HepG2 (cell line): ENCODE results near the gene ZMYND10. TPM values are rescaled to one million over a fixed set of nuclear protein-coding genes. Genes with fewer than 3 reads are reported as not detected.
A peak's percentile ranks its signal among the peaks of the same experiment; 100 is the strongest.

ENCODE experiments used
- AFF4 ChIP-seq: sonication (generic); formaldehyde crosslinking; IDR thresholded peaks from 2 replicates; pipeline ENCODE4 v1.4.0; 2020; ENCODE audit warnings: missing genetic modification reagents
- FIP1L1 ChIP-seq: fragments of 200-400 bp; formaldehyde crosslinking; IDR thresholded peaks from 2 replicates; pipeline ENCODE4 v1.6.1; 2018; ENCODE audit warnings: low read depth, mild to moderate bottlenecking, low read length, moderate library complexity, borderline replicate concordance; ENCODE audit not compliant: insufficient read depth
- HDAC1 ChIP-seq: sonication (generic); formaldehyde crosslinking; IDR thresholded peaks from 2 replicates; pipeline ENCODE4 v1.5.1; 2020; ENCODE audit warnings: mild to moderate bottlenecking, missing genetic modification reagents
- KLF6 ChIP-seq: IDR thresholded peaks from 2 replicates; pipeline ENCODE4 v1.8.0; 2016; ENCODE audit warnings: missing biosample characterization, missing genetic modification reagents
- MBNL3 ChIP-seq: fragments of 250-450 bp; sonication (Bioruptor Pico); conservative IDR thresholded peaks from 2 replicates; pipeline ENCODE4 v1.8.0; 2022; ENCODE audit warnings: mild to moderate bottlenecking, inconsistent platforms
- MLX ChIP-seq: IDR thresholded peaks from 2 replicates; pipeline ENCODE4 v1.6.1; 2016
- SETDB1 ChIP-seq: sonication (generic); formaldehyde crosslinking; IDR thresholded peaks from 2 replicates; pipeline ENCODE4 v1.5.1; 2020; ENCODE audit warnings: missing genetic modification reagents, mild to moderate bottlenecking, borderline replicate concordance
- SIX4 ChIP-seq: sonication (generic); formaldehyde crosslinking; IDR thresholded peaks from 2 replicates; pipeline ENCODE4 v1.4.0; 2020; ENCODE audit warnings: missing genetic modification reagents
- SNAPC2 ChIP-seq: sonication (generic); formaldehyde crosslinking; IDR thresholded peaks from 2 replicates; pipeline ENCODE4 v1.8.1; 2022; ENCODE audit warnings: mild to moderate bottlenecking, missing genetic modification reagents
- ZBED4 ChIP-seq: sonication (generic); formaldehyde crosslinking; IDR thresholded peaks from 2 replicates; pipeline ENCODE4 v1.4.0; 2020; ENCODE audit warnings: missing genetic modification reagents, borderline replicate concordance
- ZNF317 ChIP-seq: sonication (generic); formaldehyde crosslinking; IDR thresholded peaks from 2 replicates; pipeline ENCODE4 v1.5.0; 2020; ENCODE audit warnings: mild to moderate bottlenecking, missing genetic modification reagents
- ZNF367 ChIP-seq: sonication (generic); formaldehyde crosslinking; IDR thresholded peaks from 2 replicates; pipeline ENCODE4 v1.4.0; 2020; ENCODE audit warnings: missing genetic modification reagents, borderline replicate concordance
- ZNF619 ChIP-seq: sonication (generic); formaldehyde crosslinking; IDR thresholded peaks from 2 replicates; pipeline ENCODE4 v1.4.0; 2020; ENCODE audit warnings: mild to moderate bottlenecking, missing genetic modification reagents
- ZZZ3 ChIP-seq: sonication (generic); formaldehyde crosslinking; IDR thresholded peaks from 2 replicates; pipeline ENCODE4 v1.4.0; 2020; ENCODE audit warnings: missing genetic modification reagents, mild to moderate bottlenecking, borderline replicate concordance
- polyA plus RNA-seq, 8 experiments: library from polyadenylated mRNA; depleted of rRNA in 3 of 8; stranded (reverse) in 7 of 8; unstranded in 1 of 8; fragments of >200 nt; fragmentation: Illumina TruSeq in 4 of 8; extraction: Trizol in 4 of 8; gene quantifications; 2 replicates each; pipeline versions ENCODE4 v1.2.1 to v1.2.3, GENCODE V29; 2011 to 2016; ENCODE audit warnings: low read depth in 4 of 8, missing spikeins in 1 of 8, mixed read lengths in 1 of 8; ENCODE audit not compliant: insufficient read depth in 1 of 8
- total RNA-seq, 5 experiments: library from RNA; depleted of rRNA; stranded (reverse); fragments of >200 nt; fragmentation: Illumina TruSeq; extraction: Trizol; gene quantifications; 2 replicates each; pipeline ENCODE4 v1.2.3, GENCODE V29; 2016; ENCODE audit warnings: low read depth in 1 of 5
- TF ChIP-seq, protein P1 (sequence below): sonication (generic); formaldehyde crosslinking; IDR thresholded peaks from 2 replicates; pipeline ENCODE4 v1.5.1; 2020; ENCODE audit warnings: mild to moderate bottlenecking, moderate library complexity, missing genetic modification reagents
- TF ChIP-seq, protein P2 (sequence below): IDR thresholded peaks from 2 replicates; pipeline ENCODE4 v1.6.1; 2016; ENCODE audit warnings: missing compliant biosample characterization, missing genetic modification reagents, borderline replicate concordance

ZMYND10 gene
- total and polyA plus RNA-seq, 2 of the 13 experiments (the other 11 are each of a cell fraction or from before 2014, with no cell fraction given) = 0.60 to 0.74 TPM

DNA sequence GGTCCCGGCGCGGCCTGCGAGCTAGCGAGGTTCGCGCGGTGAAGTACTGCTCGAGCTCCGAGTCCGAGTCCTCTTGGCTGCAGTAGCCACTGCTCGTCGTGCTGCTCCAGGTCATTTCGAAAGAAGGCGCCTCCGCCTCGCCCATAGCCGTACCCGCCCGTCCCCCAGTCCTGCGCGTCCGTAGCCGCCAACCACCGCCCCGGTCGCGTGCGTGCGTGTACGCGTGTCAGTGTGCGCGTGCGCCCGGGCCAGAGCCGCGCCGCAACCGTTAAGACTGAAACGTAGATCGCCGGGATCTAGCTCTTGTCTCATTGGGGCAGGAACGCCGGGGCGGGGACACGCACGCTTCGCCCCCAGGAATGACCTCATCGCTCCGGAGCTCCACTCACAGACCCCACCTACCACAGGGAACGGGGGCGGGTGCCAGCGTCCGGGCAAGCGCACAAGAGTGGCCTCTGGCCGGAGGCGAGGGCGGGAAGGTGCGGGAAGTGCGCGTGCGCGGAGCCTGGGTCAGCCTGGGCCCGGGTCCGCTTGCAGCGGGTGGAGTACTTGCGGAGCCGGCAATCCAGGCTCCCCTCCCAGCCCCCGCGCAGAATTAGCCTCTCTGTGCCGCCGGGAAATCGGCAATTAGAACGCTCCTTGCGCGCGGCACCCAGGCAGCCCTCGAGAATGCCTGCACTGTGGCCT, 8.2 kb downstream of the ZMYND10 start (continued):
- TF ChIP-seq, protein P1, sequence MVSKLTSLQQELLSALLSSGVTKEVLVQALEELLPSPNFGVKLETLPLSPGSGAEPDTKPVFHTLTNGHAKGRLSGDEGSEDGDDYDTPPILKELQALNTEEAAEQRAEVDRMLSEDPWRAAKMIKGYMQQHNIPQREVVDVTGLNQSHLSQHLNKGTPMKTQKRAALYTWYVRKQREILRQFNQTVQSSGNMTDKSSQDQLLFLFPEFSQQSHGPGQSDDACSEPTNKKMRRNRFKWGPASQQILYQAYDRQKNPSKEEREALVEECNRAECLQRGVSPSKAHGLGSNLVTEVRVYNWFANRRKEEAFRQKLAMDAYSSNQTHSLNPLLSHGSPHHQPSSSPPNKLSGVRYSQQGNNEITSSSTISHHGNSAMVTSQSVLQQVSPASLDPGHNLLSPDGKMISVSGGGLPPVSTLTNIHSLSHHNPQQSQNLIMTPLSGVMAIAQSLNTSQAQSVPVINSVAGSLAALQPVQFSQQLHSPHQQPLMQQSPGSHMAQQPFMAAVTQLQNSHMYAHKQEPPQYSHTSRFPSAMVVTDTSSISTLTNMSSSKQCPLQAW (CRISPR knock-in tag) = peak; percentile 67
- peak; percentile 72; the same call in 1 of the 2 replicates for TF ChIP-seq SNAPC2
- TF ChIP-seq MBNL3 (CRISPR knock-in tag) = no peak
- TF ChIP-seq KLF6 = no peak
- peak; percentile 94 for TF ChIP-seq HDAC1 (CRISPR knock-in tag)
- TF ChIP-seq ZNF317 = peak; percentile 85
- no peak for TF ChIP-seq SETDB1 (CRISPR knock-in tag)
- TF ChIP-seq ZNF367 (CRISPR knock-in tag) = no peak; the same call in 1 of the 2 replicates
- no peak for TF ChIP-seq ZZZ3
- TF ChIP-seq, protein P2, sequence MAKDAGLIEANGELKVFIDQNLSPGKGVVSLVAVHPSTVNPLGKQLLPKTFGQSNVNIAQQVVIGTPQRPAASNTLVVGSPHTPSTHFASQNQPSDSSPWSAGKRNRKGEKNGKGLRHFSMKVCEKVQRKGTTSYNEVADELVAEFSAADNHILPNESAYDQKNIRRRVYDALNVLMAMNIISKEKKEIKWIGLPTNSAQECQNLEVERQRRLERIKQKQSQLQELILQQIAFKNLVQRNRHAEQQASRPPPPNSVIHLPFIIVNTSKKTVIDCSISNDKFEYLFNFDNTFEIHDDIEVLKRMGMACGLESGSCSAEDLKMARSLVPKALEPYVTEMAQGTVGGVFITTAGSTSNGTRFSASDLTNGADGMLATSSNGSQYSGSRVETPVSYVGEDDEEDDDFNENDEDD (CRISPR knock-in tag) = peak; percentile 86
- TF ChIP-seq AFF4 (CRISPR knock-in tag) = no peak
- peak; percentile 14; the same call in 1 of the 2 replicates for TF ChIP-seq ZBED4 (CRISPR knock-in tag)
- no peak for TF ChIP-seq ZNF619 (CRISPR knock-in tag)
- peak; percentile 22; the same call in 1 of the 2 replicates for TF ChIP-seq MLX (CRISPR knock-in tag)
- no peak; the same call in 1 of the 2 replicates for TF ChIP-seq SIX4 (CRISPR knock-in tag)
- no peak for TF ChIP-seq FIP1L1
